Measurements from ENCODE around the gene SOD3. TPM values are rescaled to one million over a fixed set of nuclear protein-coding genes. Genes with fewer than 3 reads are reported as not detected.

The SOD3 gene
- total RNA-seq, 1 donor from 2014 or later = not detected

DNA sequence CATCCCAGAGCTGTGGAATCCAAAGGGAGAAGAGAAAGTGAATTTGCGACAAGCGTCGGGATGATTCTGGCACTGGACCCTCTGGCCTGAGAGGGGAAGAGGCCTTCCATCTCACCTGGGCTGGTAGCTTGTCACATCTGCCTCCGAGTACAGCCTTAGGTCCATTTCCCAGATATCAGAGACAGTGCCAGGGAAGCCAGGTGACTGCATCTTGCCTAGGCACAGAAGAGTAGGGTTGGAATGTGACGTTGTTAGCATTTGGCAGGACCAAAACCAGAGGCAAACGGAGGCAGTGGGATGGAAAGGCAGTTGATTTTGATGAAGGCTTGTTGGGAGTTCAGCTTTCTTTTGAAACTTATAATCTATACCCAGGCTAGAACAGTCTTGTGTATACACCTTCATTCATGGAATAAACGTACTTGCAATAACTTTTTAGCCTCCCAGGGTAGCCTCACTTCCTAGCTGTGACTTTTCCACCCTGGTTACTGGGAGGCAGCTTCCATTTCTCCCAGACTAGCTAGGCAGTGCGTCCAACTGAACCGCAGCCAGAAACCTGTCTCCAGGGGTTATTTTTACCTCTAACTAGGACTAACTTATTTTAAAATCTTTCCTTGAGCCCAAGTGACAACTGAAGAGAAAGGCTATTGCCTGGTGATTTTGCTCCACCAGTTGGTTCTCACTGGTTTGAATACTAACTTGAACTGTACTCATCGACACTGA, 5.9 kb downstream of the SOD3 start:
- intact Hi-C loops (cut with micrococcal nuclease) = no loop called here

GRCh38 chr4:24802648-24803047, 7.3 kb downstream of the SOD3 start:
- intact Hi-C loops (cut with micrococcal nuclease) = no loop called here

- intact Hi-C loops (cut with micrococcal nuclease) = no loop called here
Observed at GRCh38 chr4:24805067-24805466, 9.7 kb downstream of the SOD3 start.

DNA sequence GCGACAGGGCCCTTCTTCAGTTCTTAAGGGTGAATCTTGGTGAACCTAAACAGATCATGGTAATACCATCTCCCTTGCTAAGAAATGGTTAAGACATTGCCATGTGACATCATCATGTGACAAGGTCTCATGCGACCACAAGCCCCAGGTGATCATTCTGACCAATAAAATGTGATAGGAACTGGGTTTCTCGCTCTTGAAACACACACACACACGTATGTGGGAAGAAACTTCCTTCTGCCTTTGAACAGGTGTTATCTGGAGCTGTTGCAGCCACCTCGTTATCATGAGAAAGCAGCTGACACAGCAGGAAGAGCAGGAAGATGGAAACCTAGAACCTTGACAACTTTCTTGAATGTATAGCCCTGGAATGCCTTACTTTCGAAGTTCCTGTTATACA, 10.2 kb downstream of the SOD3 start:
- intact Hi-C loops (cut with micrococcal nuclease) = no loop called here

GRCh38 chr4:24806206-24806990, 11.0 kb downstream of the SOD3 start:
- intact Hi-C loops (cut with micrococcal nuclease) = no loop called here

DNA sequence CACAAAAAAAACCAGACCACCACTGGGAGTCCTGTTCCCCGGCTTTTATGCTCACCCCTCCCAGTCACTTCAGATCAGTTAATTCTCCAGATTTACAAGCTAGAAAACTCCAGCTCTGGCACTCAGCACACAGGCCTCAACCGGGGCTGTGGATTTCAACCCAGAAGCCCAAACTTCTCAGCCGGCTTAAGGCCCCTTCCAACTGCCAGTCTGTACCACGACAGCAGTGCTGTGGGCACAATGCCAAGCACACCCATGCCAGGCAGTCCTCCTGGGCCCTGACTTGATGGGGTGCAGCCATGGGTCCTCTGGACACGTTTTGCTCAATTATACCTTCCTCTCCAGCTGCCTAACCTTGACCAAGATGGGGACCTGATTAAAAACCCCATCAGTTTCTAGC, 12.2 kb downstream of the SOD3 start:
- intact Hi-C loops (cut with micrococcal nuclease) = no loop called here

DNA sequence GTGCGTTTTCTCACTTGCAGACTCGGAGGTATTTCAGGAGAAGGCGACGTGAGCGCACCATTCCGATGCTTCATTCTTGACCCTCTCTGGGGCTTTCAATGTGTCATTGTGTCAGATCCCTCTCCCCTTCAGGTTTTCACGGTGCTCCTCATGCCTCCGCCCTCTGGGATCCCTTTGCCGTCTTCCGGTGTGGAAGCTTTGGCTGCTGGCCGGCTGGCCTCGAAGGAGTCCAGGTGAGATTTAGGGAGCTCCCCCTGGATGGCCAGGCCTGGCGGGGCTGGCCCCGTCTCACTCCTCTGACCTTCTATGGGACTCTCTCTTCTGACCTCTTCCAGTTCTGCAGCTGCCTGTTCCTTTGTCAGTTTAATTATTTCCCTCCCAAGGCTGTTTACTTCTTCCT, 12.9 kb downstream of the SOD3 start:
- intact Hi-C loops (cut with micrococcal nuclease) = no loop called here

DNA sequence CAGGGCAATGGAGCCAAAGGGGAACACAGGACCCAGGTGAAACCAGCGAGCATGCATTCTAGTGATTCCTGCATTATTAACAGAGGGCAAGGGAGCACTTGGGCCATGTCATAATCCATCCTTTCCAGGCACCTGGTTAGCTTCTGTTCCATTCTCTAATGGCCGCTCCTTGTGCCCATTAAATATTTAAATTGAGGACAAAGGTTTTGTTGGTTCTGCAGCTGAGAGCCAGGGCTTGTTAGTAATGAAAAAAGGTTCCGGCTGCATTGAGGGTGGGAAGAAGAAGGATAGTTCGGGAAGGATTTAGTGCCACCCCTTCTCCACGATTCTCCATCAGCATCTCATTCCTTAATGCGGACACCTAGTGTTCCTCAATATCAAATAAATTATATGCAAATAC, 13.6 kb downstream of the SOD3 start:
- intact Hi-C loops (cut with micrococcal nuclease) = no loop called here

DNA sequence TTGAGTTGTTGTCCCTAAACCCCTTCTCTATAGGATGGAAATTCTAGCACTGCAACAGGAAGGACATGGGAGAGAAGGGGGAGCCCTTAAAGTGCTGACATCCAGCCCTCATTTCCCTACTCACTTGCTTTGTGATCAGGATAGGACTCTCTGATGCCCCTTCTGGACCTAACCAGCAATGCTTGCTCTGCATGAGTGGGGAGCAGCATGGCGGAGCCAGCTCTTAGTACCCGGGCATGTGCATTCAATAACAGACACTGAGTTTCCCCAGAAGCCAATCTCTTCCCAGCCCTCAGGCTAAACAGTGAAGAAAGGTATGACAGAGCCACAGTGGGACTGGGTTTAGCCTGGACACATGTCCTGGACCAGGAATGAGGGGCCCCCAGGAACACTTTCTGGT, 14.0 kb downstream of the SOD3 start:
- intact Hi-C loops (cut with micrococcal nuclease) = no loop called here

GRCh38 chr4:24809815-24810405, 14.5 kb downstream of the SOD3 start:
- intact Hi-C loops (cut with micrococcal nuclease) = no loop called here

DNA sequence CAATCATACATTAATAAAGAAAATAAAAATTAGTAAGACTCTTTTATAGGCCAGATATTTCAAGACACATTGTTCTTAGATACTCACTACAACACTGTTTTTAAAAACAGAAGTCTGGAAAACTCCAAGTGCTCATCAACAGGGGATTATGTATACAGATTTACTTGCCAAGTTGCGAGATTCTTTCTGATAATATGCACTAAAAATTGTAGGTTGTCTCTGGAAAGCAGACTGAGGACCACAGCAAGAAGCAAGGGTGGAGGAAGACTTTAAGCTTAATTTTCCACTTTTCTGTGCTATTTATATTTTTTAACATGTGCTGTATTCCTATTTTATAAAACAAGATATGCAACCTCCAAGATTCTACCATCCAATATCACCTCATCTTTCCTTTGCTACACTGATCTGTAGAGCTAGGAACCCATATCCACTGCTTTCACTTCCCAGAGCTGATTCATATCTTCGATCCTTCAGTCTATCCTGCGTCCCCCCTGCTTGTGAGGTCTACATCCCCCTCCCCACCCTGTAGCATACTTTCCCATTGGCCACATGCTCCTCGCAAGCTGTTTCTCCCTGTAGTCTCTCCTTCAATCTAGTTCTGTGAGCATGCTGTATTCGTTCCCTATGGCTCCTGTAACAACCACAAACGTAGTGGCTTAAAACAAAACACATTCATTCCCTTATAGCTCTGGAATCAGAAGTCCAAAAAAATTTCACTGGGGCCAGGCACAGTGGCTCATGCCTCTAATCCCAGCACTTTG, 15.7 kb downstream of the SOD3 start:
- intact Hi-C loops (cut with micrococcal nuclease) = no loop called here

DNA sequence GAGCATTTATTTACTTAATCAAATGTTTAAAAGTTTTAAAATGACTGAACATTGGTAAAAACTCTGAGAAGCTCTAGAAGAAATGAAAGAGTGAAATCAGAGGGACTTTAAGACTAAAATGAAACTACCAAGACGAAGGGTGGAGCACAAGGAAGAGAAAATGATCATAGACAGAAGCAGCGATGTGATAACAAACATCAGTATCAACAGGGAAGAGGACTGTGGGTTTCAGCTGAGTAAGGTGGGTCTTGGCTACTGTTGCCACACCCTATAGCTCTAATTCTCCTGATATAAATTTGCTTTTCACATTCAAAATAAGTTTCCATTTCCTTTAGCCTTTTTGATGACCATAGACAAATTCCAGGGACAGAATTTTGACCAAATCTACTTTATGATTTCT, 18.4 kb downstream of the SOD3 start:
- intact Hi-C loops (cut with micrococcal nuclease) = no loop called here

- intact Hi-C loops (cut with micrococcal nuclease) = no loop called here
Observed at GRCh38 chr4:24816797-24817196, 21.4 kb downstream of the SOD3 start.

- intact Hi-C loops (cut with micrococcal nuclease) = no loop called here
Observed at GRCh38 chr4:24820541-24820940, 25.2 kb downstream of the SOD3 start.

DNA sequence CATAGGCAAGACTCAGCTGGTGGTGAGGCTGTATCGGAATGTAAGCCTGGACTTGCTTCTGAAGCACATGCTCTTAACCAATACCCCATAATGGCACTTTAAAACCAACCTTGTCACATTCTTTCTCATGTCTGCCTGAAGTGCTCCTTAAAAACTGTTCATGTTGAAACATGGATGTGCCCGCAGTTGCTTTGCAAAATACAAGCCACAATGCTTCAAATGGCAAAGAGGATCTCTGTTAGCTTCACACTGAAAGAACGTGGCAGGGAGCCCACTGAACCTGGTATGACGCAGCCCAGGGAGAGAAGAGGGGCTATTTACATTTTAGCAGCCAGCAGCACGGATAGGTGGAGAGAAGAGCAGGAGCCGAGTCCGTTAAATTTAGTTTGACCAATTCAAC, 29.3 kb downstream of the SOD3 start:
- intact Hi-C loops (cut with micrococcal nuclease) = no loop called here

- intact Hi-C loops (cut with micrococcal nuclease) = no loop called here
Observed at GRCh38 chr4:24831637-24832036, 36.3 kb downstream of the SOD3 start.

DNA sequence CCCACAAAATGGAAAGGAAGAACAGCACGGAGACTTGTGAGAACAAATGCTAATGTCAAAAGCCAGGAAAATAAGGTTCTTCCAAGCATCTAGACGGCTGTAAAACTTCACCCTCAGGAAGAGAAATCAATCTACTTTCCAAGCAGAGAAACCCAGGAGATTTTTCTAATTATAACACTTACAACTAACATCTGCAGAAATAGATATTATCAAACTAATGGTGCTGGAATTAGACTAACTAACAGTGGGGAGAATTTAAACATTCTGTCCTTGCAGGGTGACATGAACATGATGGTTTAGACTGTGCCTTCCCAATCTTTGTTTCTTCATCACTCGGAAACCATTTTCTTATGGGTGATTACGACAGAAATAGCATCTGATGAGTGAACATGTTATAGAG, 40.3 kb downstream of the SOD3 start:
- intact Hi-C loops (cut with micrococcal nuclease) = no loop called here

DNA sequence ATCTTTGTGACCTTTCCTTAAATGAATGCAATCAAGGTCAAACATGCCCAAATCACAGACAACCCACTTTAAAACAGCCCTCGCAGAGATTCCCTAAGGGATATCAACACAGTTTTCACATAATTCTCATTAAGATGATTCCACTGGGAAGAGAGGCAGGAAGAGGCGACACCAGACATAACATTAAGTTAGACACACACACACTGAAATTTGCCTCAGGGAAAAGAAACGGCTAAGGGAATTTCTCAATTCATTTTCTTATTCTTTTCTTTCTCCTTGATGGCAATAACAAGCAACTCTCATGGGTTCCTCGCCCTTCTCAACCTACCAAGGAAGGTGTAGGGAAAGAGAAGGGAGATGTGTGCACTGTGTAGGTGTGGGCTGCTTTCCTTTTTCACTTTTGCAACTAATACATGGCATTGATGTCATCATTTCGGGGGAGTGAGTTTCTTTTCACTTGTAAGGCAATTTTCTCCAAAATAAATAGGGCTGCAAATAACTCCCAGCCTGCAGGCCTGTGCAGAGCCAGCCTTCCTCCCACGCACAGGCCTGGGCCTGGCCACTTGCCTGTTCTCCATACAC, 41.4 kb downstream of the SOD3 start:
- intact Hi-C loops (cut with micrococcal nuclease) = no loop called here

- intact Hi-C loops (cut with micrococcal nuclease) = no loop called here
Observed at GRCh38 chr4:24837336-24837735, 42.0 kb downstream of the SOD3 start.

- intact Hi-C loops (cut with micrococcal nuclease) = no loop called here
Observed at GRCh38 chr4:24837781-24838180, 42.4 kb downstream of the SOD3 start.

GRCh38 chr4:24840362-24840761, 45.0 kb downstream of the SOD3 start:
- intact Hi-C loops (cut with micrococcal nuclease) = no loop called here

Data from T-helper 2 cell treated with Interferon-gamma antibody and Interleukin-4, amounts not matched to agents 100 ng/mL and 5 ng/mL, for 36 hours (primary cell).